CD14-positive monocyte (primary cell): ENCODE data around the gene COL4A1. TPM values are rescaled to one million over a fixed set of nuclear protein-coding genes. Genes with fewer than 3 reads are reported as not detected.

Experiments
- DNase-seq, 3 donors: peaks; one replicate each; pipeline ENCODE4 v3.0.0-alpha.2; 2011 to 2022
- H2AFZ ChIP-seq: 2 replicates; pipeline ENCODE4 v1.6.0; 2012; ENCODE audit warnings: mild to moderate bottlenecking, low read depth, low read length, inconsistent platforms; ENCODE audit not compliant: insufficient read depth, poor library complexity, severe bottlenecking
- H3K27ac ChIP-seq, 2 donors: 1 replicate in 1 of 2; 2 replicates in 1 of 2; pipeline ENCODE4 v1.5.1; 2012 to 2013; ENCODE audit warnings: low read length in 2 of 2, control low read depth in 1 of 2, inconsistent platforms in 1 of 2, low read depth in 1 of 2, mild to moderate bottlenecking in 1 of 2
- H3K27me3 ChIP-seq, 2 donors: one replicate each; pipeline versions ENCODE4 v1.6.0 to v1.6.1; 2011 to 2013; ENCODE audit warnings: low read length in 2 of 2; ENCODE audit not compliant: control insufficient read depth in 2 of 2, insufficient read depth in 2 of 2
- H3K36me3 ChIP-seq, 2 donors: replicated peaks in 1 of 2; 1 replicate in 1 of 2; 2 replicates in 1 of 2; pipeline versions ENCODE4 v1.5.1 to v1.6.1; 2012 to 2013; ENCODE audit warnings: low read length in 2 of 2, control low read depth in 1 of 2, inconsistent platforms in 1 of 2, mild to moderate bottlenecking in 1 of 2; ENCODE audit not compliant: insufficient read depth in 2 of 2, control insufficient read depth in 1 of 2
- H3K4me1 ChIP-seq, 2 donors: 1 replicate in 1 of 2; 2 replicates in 1 of 2; pipeline versions ENCODE4 v1.5.1 to v1.6.1; 2012 to 2013; ENCODE audit warnings: low read length in 2 of 2, control low read depth in 1 of 2, inconsistent platforms in 1 of 2, mild to moderate bottlenecking in 1 of 2, moderate library complexity in 1 of 2; ENCODE audit not compliant: insufficient read depth in 2 of 2, control insufficient read depth in 1 of 2
- H3K4me2 ChIP-seq: replicated peaks from 2 replicates; pipeline ENCODE3; 2012; ENCODE audit warnings: low read length, moderate library complexity, mild to moderate bottlenecking; ENCODE audit not compliant: poor library complexity, severe bottlenecking; ENCODE audit errors: extremely low read depth
- H3K4me3 ChIP-seq, 3 experiments: fragments of 200-600 bp in 1 of 3; sonication (generic) in 1 of 3; replicated peaks in 1 of 3; 1 replicate in 2 of 3; 2 replicates in 1 of 3; pipeline ENCODE4 v1.5.1; 2011 to 2013; ENCODE audit warnings: low read length in 3 of 3, mild to moderate bottlenecking in 3 of 3, control low read depth in 2 of 3, low read depth in 2 of 3, inconsistent platforms in 1 of 3, moderate library complexity in 1 of 3
- H3K79me2 ChIP-seq: 2 replicates; pipeline ENCODE4 v1.6.0; 2012; ENCODE audit warnings: mild to moderate bottlenecking, control low read depth, inconsistent platforms, low read length, moderate library complexity; ENCODE audit not compliant: insufficient read depth
- H3K9ac ChIP-seq: 2 replicates; pipeline ENCODE4 v1.6.0; 2017; ENCODE audit warnings: low read length, mild to moderate bottlenecking; ENCODE audit not compliant: insufficient read depth, poor library complexity, severe bottlenecking
- H3K9me3 ChIP-seq, 2 donors: replicated peaks in 1 of 2; 1 replicate in 1 of 2; 2 replicates in 1 of 2; pipeline versions ENCODE4 v1.5.1 to v1.6.1; 2012 to 2013; ENCODE audit warnings: low read length in 2 of 2, control low read depth in 1 of 2; ENCODE audit not compliant: control insufficient read depth in 1 of 2, insufficient read depth in 1 of 2
- H4K20me1 ChIP-seq: 2 replicates; pipeline ENCODE4 v1.6.0; 2012; ENCODE audit warnings: mild to moderate bottlenecking, low read length, control low read depth, moderate library complexity; ENCODE audit not compliant: insufficient read depth
- H3K27ac Mint-ChIP-seq, 7 donors: one replicate each; pipeline ENCODE4 v1.8.0; 2020; ENCODE audit warnings: mild to moderate bottlenecking in 7 of 7, mixed read lengths in 7 of 7, moderate library complexity in 6 of 7, inconsistent platforms in 2 of 7
- H3K27me3 Mint-ChIP-seq, 3 donors: one replicate each; pipeline ENCODE4 v1.8.0; 2021 to 2022; ENCODE audit warnings: low read depth in 3 of 3, mild to moderate bottlenecking in 3 of 3, mixed read lengths in 3 of 3, moderate library complexity in 3 of 3, inconsistent platforms in 1 of 3
- H3K36me3 Mint-ChIP-seq, 2 donors: one replicate each; pipeline ENCODE4 v1.8.0; 2020; ENCODE audit warnings: mixed read lengths in 2 of 2, inconsistent platforms in 1 of 2, mild to moderate bottlenecking in 1 of 2
- H3K4me1 Mint-ChIP-seq: one replicate; pipeline ENCODE4 v1.8.0; 2020; ENCODE audit warnings: mild to moderate bottlenecking, mixed read lengths
- H3K4me3 Mint-ChIP-seq, 2 donors: one replicate each; pipeline ENCODE4 v1.8.0; 2020; ENCODE audit warnings: mild to moderate bottlenecking in 2 of 2, mixed read lengths in 2 of 2, moderate library complexity in 1 of 2
- H3K9me3 Mint-ChIP-seq, 7 donors: one replicate each; pipeline ENCODE4 v1.8.0; 2020 to 2022; ENCODE audit warnings: mixed read lengths in 7 of 7, mild to moderate bottlenecking in 6 of 7, moderate library complexity in 6 of 7, inconsistent platforms in 2 of 7
- CTCF ChIP-seq: fragments of 200-600 bp; IDR thresholded peaks from one replicate; pipeline ENCODE4 v1.8.0; 2022; ENCODE audit warnings: antibody characterized with exemption, mild to moderate bottlenecking
- WGBS: methylation state at CpG from one replicate; pipeline ENCODE4 v1.1.5; 2013; ENCODE audit warnings: missing lambda C conversion rate; ENCODE audit not compliant: insufficient coverage; 5-methylcytosine and 5-hydroxymethylcytosine counted together
- intact Hi-C, 2 donors: fragments of 100-400 bp; cut with micrococcal nuclease; formaldehyde crosslinking; loops; one replicate each; pipeline versions ENCODE4 v1.15.0 to v1.15.1; 2023
- polyA plus RNA-seq, 3 donors: library from polyadenylated mRNA; depleted of rRNA in 1 of 3; unstranded in 2 of 3; stranded (reverse) in 1 of 3; fragments of 300-500 nt in 2 of 3; fragments of >200 nt in 1 of 3; fragmentation: Illumina TruSeq in 2 of 3; gene quantifications; 1 replicate in 2 of 3; 2 replicates in 1 of 3; pipeline ENCODE4 v1.2.3, GENCODE V29; 2012 to 2021

Gene COL4A1
- polyA plus RNA-seq, 3 donors = 0.16 to 0.25 TPM; not detected in 1

GRCh38 chr13:110330491-110331011 is 23.6 kb upstream of the COL4A1 start:
- Mint-ChIP-seq H3K9me3 (peaks cover 0 to 3% (median 0%) of the 10 kb centered on the region in 7 donors), H3K27me3 (peaks cover 11 to 21% (median 17%) of the 10 kb centered on the region in 3 donors), H3K27ac (no peak overlapping the region), H3K4me1 (no peaks in the 10 kb centered on the region), H3K36me3 (no peaks in the 10 kb centered on the region), H3K4me3 (no peak overlapping the region)
- Histone ChIP-seq H3K9ac (no peak overlapping the region), H3K27ac (no peak overlapping the region), H3K27me3 (peaks cover 2% of the 10 kb centered on the region in 2 donors), H3K4me3 (no peak overlapping the region), H2AFZ (no peak overlapping the region), H3K36me3 (no peaks in the 10 kb centered on the region), H4K20me1 (no peaks in the 10 kb centered on the region), H3K9me3 (no peaks in the 10 kb centered on the region), H3K79me2 (no peaks in the 10 kb centered on the region), H3K4me2 (no peak overlapping the region), H3K4me1 (no peaks in the 10 kb centered on the region)
- intact Hi-C loops = no loop called here
- no peak for TF ChIP-seq CTCF
- 100% methylated on average over 5 of the region's 11 CpGs for WGBS
- DNase-seq = no peak

- H3K36me3 ChIP-seq = no peaks in the 10 kb centered on the region
- intact Hi-C loops = no loop called here
- no peaks in the 10 kb centered on the region for H3K36me3 Mint-ChIP-seq
- no peak for TF ChIP-seq CTCF
- no peaks in the 10 kb centered on the region for H3K4me1 ChIP-seq
- H3K9ac ChIP-seq = no peak overlapping the region
- no peaks in the 10 kb centered on the region for H3K79me2 ChIP-seq
- H3K27me3 Mint-ChIP-seq = peaks cover 11 to 27% (median 18%) of the 10 kb centered on the region in 3 donors
- H3K27ac Mint-ChIP-seq = no peak overlapping the region
- peaks cover 2% of the 10 kb centered on the region in 2 donors for H3K27me3 ChIP-seq
- H3K4me2 ChIP-seq = no peak overlapping the region
- H4K20me1 ChIP-seq = no peaks in the 10 kb centered on the region
- H3K9me3 ChIP-seq = no peaks in the 10 kb centered on the region
- H3K4me1 Mint-ChIP-seq = no peaks in the 10 kb centered on the region
- H2AFZ ChIP-seq = no peak overlapping the region
- H3K27ac ChIP-seq = no peak overlapping the region
- 92% methylated on average over 15 of the region's 21 CpGs for WGBS
- H3K4me3 ChIP-seq = no peak overlapping the region
- peaks cover 0 to 2% (median 0%) of the 10 kb centered on the region in 7 donors for H3K9me3 Mint-ChIP-seq
- no peak overlapping the region for H3K4me3 Mint-ChIP-seq
- no peak for DNase-seq
These were observed 23.0 kb upstream of the COL4A1 start for GRCh38 chr13:110329798-110330461.
